ENCODE data around the gene UNC13A.
"Not testable (repeated sequence)": the region's sequence is repeated elsewhere in the genome, so short reads cannot be mapped to it uniquely, and the experiment has no call there.

- not testable (repeated sequence) for TF ChIP-seq CTCF, EP300, POLR2A, POLR2AphosphoS5 (IDR thresholded peaks at IDR 0.05)
Measured at GRCh38 chr19:17570291-17570690, 117.9 kb downstream of the UNC13A start.

Measured in upper lobe of left lung (tissue), 4 donors.